ENCODE data around the gene ZC2HC1B.

Gene ZC2HC1B

GRCh38 chr6:143928853-143929252, 64.6 kb downstream of the ZC2HC1B start:
- DNase-seq (ENCODE audit: low read depth, low spot score): no peak
- H3K36me3 ChIP-seq (ENCODE audit: control insufficient read depth, insufficient read depth, low read length): no peaks in the 10 kb centered on the region
- no peak overlapping the region for H3K27ac ChIP-seq (ENCODE audit: low read length)
- no peaks in the 10 kb centered on the region for H3K27me3 ChIP-seq (ENCODE audit: control insufficient read depth, insufficient read depth, low read length)
- H3K4me1 ChIP-seq (ENCODE audit: control insufficient read depth, insufficient read depth, low read length): no peaks in the 10 kb centered on the region
- no peak overlapping the region for H3K4me3 ChIP-seq (ENCODE audit: low read length)
- 0 out of 2 replicates have a peak, but pooled peaks cover 2% of the 10 kb centered on the region for H3K9me3 ChIP-seq (ENCODE audit: control insufficient read depth, insufficient read depth, low read length)
- WGBS (ENCODE audit: insufficient coverage, insufficient read length): no CpG with 5 or more reads among the region's 1 CpG

DNA sequence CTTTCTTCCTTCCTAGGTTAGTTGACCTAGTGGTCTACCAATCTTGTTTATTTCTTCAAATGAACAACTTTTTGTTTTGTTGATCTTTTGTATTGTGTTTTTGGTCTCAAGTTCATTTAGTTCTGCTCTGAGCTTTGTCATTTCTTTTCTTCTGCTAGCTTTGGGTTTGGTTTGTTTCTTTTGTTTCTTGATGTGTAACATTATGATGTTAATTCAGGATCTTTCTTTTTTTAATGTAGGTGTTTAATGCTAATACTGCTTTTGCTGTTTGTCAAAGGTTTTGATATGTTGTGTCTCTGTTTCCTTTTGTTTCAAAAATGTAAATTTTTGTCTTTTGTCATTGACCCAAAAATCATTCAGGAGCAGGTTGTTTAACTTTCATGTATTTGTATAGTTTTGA, 65.7 kb downstream of the ZC2HC1B start:
- no peaks in the 10 kb centered on the region for H3K4me1 ChIP-seq (ENCODE audit: control insufficient read depth, insufficient read depth, low read length)
- H3K27me3 ChIP-seq (ENCODE audit: control insufficient read depth, insufficient read depth, low read length): no peaks in the 10 kb centered on the region
- no peak overlapping the region for H3K27ac ChIP-seq (ENCODE audit: low read length)
- DNase-seq (ENCODE audit: low read depth, low spot score): no peak
- 0 out of 2 replicates have a peak, but pooled peaks cover 2% of the 10 kb centered on the region for H3K9me3 ChIP-seq (ENCODE audit: control insufficient read depth, insufficient read depth, low read length)
- no peak overlapping the region for H3K4me3 ChIP-seq (ENCODE audit: low read length)
- no peaks in the 10 kb centered on the region for H3K36me3 ChIP-seq (ENCODE audit: control insufficient read depth, insufficient read depth, low read length)

DNA sequence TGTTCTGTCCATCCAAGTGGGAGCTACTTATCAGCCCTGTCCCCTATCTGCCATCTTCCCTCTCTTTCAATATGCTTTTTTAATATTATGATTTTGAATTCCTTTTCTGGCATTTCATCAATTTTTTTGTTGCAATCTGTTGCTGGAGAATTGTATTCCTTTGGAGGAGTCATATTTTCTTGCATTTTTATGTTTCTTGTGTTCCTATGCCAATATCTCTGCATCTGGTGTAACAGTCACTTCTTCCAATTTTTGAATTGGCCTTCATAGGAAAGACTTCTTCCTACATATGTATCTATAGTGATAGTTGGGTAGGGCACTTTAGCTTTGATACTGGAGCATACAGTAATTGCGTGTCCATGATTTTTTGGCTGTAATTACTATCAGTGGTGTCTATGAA, 70.1 kb downstream of the ZC2HC1B start:
- DNase-seq (ENCODE audit: low read depth, low spot score): no peak
- Histone ChIP-seq H3K27me3 (ENCODE audit: control insufficient read depth, insufficient read depth, low read length) (no peaks in the 10 kb centered on the region), H3K36me3 (ENCODE audit: control insufficient read depth, insufficient read depth, low read length) (no peaks in the 10 kb centered on the region), H3K4me1 (ENCODE audit: control insufficient read depth, insufficient read depth, low read length) (no peaks in the 10 kb centered on the region), H3K27ac (ENCODE audit: low read length) (no peak overlapping the region), H3K4me3 (ENCODE audit: low read length) (no peak overlapping the region), H3K9me3 (ENCODE audit: control insufficient read depth, insufficient read depth, low read length) (0 out of 2 replicates have a peak, but pooled peaks cover 2% of the 10 kb centered on the region)
- no CpG with 5 or more reads among the region's 1 CpG for WGBS (ENCODE audit: insufficient coverage, insufficient read length)

DNA sequence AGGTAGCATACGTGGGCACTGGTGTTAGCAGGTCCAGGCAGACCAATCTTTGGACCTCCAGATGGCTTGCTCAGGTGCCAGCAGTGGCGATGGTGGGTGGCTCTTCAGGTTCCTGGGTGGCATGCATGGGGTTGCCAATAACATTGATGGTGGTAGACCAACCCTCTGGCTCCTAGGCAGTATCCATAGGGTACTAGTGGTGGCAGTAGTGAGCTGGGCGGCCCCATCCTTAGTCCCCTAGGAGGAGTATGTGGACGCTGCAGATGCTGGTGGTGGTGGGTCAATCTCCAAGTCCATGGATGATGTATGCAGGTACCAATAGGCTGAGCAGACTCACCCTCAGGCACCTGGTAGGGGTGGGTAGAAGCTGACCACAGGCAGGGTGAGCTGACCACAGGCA, 70.6 kb downstream of the ZC2HC1B start:
- no peak for DNase-seq (ENCODE audit: low read depth, low spot score)
- WGBS (ENCODE audit: insufficient coverage, insufficient read length): no CpG with 5 or more reads among the region's 4 CpGs
- H3K4me1 ChIP-seq (ENCODE audit: control insufficient read depth, insufficient read depth, low read length): no peaks in the 10 kb centered on the region
- H3K27me3 ChIP-seq (ENCODE audit: control insufficient read depth, insufficient read depth, low read length): no peaks in the 10 kb centered on the region
- 0 out of 2 replicates have a peak, but pooled peaks cover 2% of the 10 kb centered on the region for H3K9me3 ChIP-seq (ENCODE audit: control insufficient read depth, insufficient read depth, low read length)
- H3K4me3 ChIP-seq (ENCODE audit: low read length): no peak overlapping the region
- no peak overlapping the region for H3K27ac ChIP-seq (ENCODE audit: low read length)
- no peaks in the 10 kb centered on the region for H3K36me3 ChIP-seq (ENCODE audit: control insufficient read depth, insufficient read depth, low read length)

DNA sequence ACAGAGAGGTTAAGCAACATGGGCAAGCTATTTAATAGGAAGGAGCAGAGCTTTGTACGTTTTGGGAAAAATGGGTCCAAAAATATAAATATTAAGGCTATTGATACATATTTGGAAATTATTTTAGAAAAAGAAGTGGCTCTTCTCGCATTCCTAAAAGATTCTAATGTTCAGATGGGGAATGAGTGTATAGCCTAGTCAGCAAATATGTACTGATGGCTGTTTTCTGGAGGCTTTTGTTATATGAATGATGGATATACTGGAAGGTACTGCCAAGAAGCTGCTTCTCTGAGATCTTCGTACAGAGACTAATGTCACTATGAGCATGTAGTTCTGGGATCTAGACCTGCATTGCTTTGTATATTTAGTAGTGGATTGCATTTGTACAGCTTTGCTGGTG, 72.1 kb downstream of the ZC2HC1B start:
- H3K36me3 ChIP-seq (ENCODE audit: control insufficient read depth, insufficient read depth, low read length): no peaks in the 10 kb centered on the region
- H3K4me1 ChIP-seq (ENCODE audit: control insufficient read depth, insufficient read depth, low read length): no peaks in the 10 kb centered on the region
- no peak overlapping the region for H3K27ac ChIP-seq (ENCODE audit: low read length)
- no peak overlapping the region for H3K4me3 ChIP-seq (ENCODE audit: low read length)
- H3K9me3 ChIP-seq (ENCODE audit: control insufficient read depth, insufficient read depth, low read length): 0 out of 2 replicates have a peak, but pooled peaks cover 2% of the 10 kb centered on the region
- no CpG with 5 or more reads among the region's 3 CpGs for WGBS (ENCODE audit: insufficient coverage, insufficient read length)
- no peak for DNase-seq (ENCODE audit: low read depth, low spot score)
- H3K27me3 ChIP-seq (ENCODE audit: control insufficient read depth, insufficient read depth, low read length): no peaks in the 10 kb centered on the region

- DNase-seq (ENCODE audit: low read depth, low spot score): no peak
- Histone ChIP-seq H3K36me3 (ENCODE audit: control insufficient read depth, insufficient read depth, low read length) (no peaks in the 10 kb centered on the region), H3K4me3 (ENCODE audit: low read length) (no peak overlapping the region), H3K27ac (ENCODE audit: low read length) (no peak overlapping the region), H3K27me3 (ENCODE audit: control insufficient read depth, insufficient read depth, low read length) (no peaks in the 10 kb centered on the region), H3K9me3 (ENCODE audit: control insufficient read depth, insufficient read depth, low read length) (0 out of 2 replicates have a peak, but pooled peaks cover 2% of the 10 kb centered on the region), H3K4me1 (ENCODE audit: control insufficient read depth, insufficient read depth, low read length) (no peaks in the 10 kb centered on the region)
- no CpG with 5 or more reads among the region's 5 CpGs for WGBS (ENCODE audit: insufficient coverage, insufficient read length)
Measured at GRCh38 chr6:143936778-143937667, 72.7 kb downstream of the ZC2HC1B start.

DNA sequence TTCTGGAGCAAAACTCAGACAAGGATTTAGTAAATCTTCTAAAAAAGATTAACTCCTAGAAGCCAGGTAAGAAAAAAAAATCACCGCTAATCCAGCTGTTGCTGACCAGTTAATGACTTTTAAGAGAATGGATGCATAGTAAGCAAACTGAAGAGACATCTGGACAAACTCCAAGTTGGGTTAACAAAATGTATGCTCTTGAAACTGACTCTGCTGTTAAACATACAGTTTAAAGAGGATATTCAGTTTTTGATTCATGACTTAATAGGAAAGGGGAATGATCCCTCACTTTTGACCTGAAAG, 73.3 kb downstream of the ZC2HC1B start:
- no peak overlapping the region for H3K4me3 ChIP-seq (ENCODE audit: low read length)
- H3K27me3 ChIP-seq (ENCODE audit: control insufficient read depth, insufficient read depth, low read length): no peaks in the 10 kb centered on the region
- DNase-seq (ENCODE audit: low read depth, low spot score): no peak
- no peaks in the 10 kb centered on the region for H3K36me3 ChIP-seq (ENCODE audit: control insufficient read depth, insufficient read depth, low read length)
- no peaks in the 10 kb centered on the region for H3K4me1 ChIP-seq (ENCODE audit: control insufficient read depth, insufficient read depth, low read length)
- WGBS (ENCODE audit: insufficient coverage, insufficient read length): no CpG with 5 or more reads among the region's 1 CpG
- H3K9me3 ChIP-seq (ENCODE audit: control insufficient read depth, insufficient read depth, low read length): 0 out of 2 replicates have a peak, but pooled peaks cover 2% of the 10 kb centered on the region
- no peak overlapping the region for H3K27ac ChIP-seq (ENCODE audit: low read length)

- no peaks in the 10 kb centered on the region for H3K36me3 ChIP-seq (ENCODE audit: control insufficient read depth, insufficient read depth, low read length)
- H3K27ac ChIP-seq (ENCODE audit: low read length): no peak overlapping the region
- DNase-seq (ENCODE audit: low read depth, low spot score): no peak
- H3K27me3 ChIP-seq (ENCODE audit: control insufficient read depth, insufficient read depth, low read length): no peaks in the 10 kb centered on the region
- H3K4me1 ChIP-seq (ENCODE audit: control insufficient read depth, insufficient read depth, low read length): no peaks in the 10 kb centered on the region
- no peak overlapping the region for H3K4me3 ChIP-seq (ENCODE audit: low read length)
- H3K9me3 ChIP-seq (ENCODE audit: control insufficient read depth, insufficient read depth, low read length): no peaks in the 10 kb centered on the region
- no CpG with 5 or more reads among the region's 4 CpGs for WGBS (ENCODE audit: insufficient coverage, insufficient read length)
Measured at GRCh38 chr6:143939364-143939763, 75.1 kb downstream of the ZC2HC1B start.

DNA sequence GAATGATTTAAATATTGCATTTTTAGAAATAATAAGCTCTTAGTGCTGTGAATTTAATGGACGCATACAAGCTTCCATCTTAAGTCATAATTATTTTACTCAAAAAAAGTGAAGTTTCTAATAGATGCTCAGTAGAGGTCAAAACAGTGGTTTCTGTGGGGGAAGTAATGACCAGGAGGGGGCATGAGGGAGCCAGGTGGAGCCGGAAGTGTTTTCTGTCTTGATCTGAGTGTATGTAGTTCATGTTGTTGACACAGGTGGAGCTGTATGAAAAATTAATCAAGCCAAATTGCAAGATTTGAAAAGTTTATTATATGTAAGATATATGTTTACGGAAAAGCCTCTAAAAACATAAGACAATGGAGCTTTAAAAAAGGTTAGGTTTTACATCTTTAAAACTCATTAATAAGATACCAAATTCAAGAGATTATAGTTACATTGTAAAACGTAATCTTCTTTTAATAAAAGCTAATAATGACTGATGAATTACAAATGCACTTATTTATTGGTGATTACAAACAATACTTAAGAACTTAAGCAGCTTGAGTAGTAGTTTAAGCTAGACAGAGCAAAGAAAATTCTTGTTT, 75.8 kb downstream of the ZC2HC1B start:
- no peaks in the 10 kb centered on the region for H3K4me1 ChIP-seq (ENCODE audit: control insufficient read depth, insufficient read depth, low read length)
- WGBS (ENCODE audit: insufficient coverage, insufficient read length): no CpG with 5 or more reads among the region's 4 CpGs
- no peaks in the 10 kb centered on the region for H3K27me3 ChIP-seq (ENCODE audit: control insufficient read depth, insufficient read depth, low read length)
- DNase-seq (ENCODE audit: low read depth, low spot score): no peak
- H3K4me3 ChIP-seq (ENCODE audit: low read length): no peak overlapping the region
- no peak overlapping the region for H3K27ac ChIP-seq (ENCODE audit: low read length)
- no peaks in the 10 kb centered on the region for H3K9me3 ChIP-seq (ENCODE audit: control insufficient read depth, insufficient read depth, low read length)
- H3K36me3 ChIP-seq (ENCODE audit: control insufficient read depth, insufficient read depth, low read length): no peaks in the 10 kb centered on the region

GRCh38 chr6:143941852-143942627, 77.8 kb downstream of the ZC2HC1B start:
- H3K27ac ChIP-seq (ENCODE audit: low read length): no peak overlapping the region
- no peaks in the 10 kb centered on the region for H3K4me1 ChIP-seq (ENCODE audit: control insufficient read depth, insufficient read depth, low read length)
- H3K9me3 ChIP-seq (ENCODE audit: control insufficient read depth, insufficient read depth, low read length): no peaks in the 10 kb centered on the region
- peak; percentile 90 for DNase-seq (ENCODE audit: low read depth, low spot score)
- H3K4me3 ChIP-seq (ENCODE audit: low read length): no peak overlapping the region
- H3K36me3 ChIP-seq (ENCODE audit: control insufficient read depth, insufficient read depth, low read length): no peaks in the 10 kb centered on the region
- H3K27me3 ChIP-seq (ENCODE audit: control insufficient read depth, insufficient read depth, low read length): no peaks in the 10 kb centered on the region
- no CpG with 5 or more reads among the region's 20 CpGs for WGBS (ENCODE audit: insufficient coverage, insufficient read length)

All from iPS DF 6.9 (cell line).